Left ventricle myocardium inferior (tissue), 1 donor: ENCODE measurements around the gene NDUFB10. TPM values are rescaled to one million over a fixed set of nuclear protein-coding genes. Genes with fewer than 3 reads are reported as not detected.

Experiments
- DNase-seq: peaks from one replicate; pipeline ENCODE4 v3.0.0-alpha.2; 2020
- H3K27ac ChIP-seq: fragments of 200-600 bp; replicated peaks from 2 replicates; pipeline ENCODE4 v1.8.0; 2021
- H3K27me3 ChIP-seq: fragments of 200-600 bp; 2 replicates; pipeline ENCODE4 v1.8.0; 2021; ENCODE audit warnings: low read depth
- H3K36me3 ChIP-seq: fragments of 200-600 bp; 2 replicates; pipeline ENCODE4 v1.8.0; 2021
- H3K4me1 ChIP-seq: fragments of 200-600 bp; 2 replicates; pipeline ENCODE4 v1.8.0; 2021
- H3K4me3 ChIP-seq: fragments of 200-600 bp; 2 replicates; pipeline ENCODE4 v1.8.0; 2021; ENCODE audit warnings: mild to moderate bottlenecking, moderate library complexity
- H3K9me3 ChIP-seq: fragments of 200-600 bp; replicated peaks from 2 replicates; pipeline ENCODE4 v1.8.0; 2021
- intact Hi-C: fragments of 100-400 bp; cut with micrococcal nuclease; formaldehyde crosslinking; loops from one replicate; pipeline ENCODE4 v1.11.0; 2022
- total RNA-seq: library from RNA; stranded (reverse); fragmentation: NEBNext Ultra II Directional; extraction: Animal tissue kit (Norgen Biotek cat#: 25700); gene quantifications from one replicate; pipeline ENCODE4 v1.2.1, GENCODE V29; 2021
- TF ChIP-seq, protein P1 (sequence below): fragments of 200-600 bp; IDR thresholded peaks from 2 replicates; pipeline ENCODE4 v1.8.0; 2021; ENCODE audit warnings: antibody characterized with exemption, mild to moderate bottlenecking, borderline replicate concordance
- donor health status: DM: no; HTN: yes; CAD: no; lungs with severe emphysema.

NDUFB10 gene
- total RNA-seq, 1 donor from 2014 or later = 601 TPM

DNA sequence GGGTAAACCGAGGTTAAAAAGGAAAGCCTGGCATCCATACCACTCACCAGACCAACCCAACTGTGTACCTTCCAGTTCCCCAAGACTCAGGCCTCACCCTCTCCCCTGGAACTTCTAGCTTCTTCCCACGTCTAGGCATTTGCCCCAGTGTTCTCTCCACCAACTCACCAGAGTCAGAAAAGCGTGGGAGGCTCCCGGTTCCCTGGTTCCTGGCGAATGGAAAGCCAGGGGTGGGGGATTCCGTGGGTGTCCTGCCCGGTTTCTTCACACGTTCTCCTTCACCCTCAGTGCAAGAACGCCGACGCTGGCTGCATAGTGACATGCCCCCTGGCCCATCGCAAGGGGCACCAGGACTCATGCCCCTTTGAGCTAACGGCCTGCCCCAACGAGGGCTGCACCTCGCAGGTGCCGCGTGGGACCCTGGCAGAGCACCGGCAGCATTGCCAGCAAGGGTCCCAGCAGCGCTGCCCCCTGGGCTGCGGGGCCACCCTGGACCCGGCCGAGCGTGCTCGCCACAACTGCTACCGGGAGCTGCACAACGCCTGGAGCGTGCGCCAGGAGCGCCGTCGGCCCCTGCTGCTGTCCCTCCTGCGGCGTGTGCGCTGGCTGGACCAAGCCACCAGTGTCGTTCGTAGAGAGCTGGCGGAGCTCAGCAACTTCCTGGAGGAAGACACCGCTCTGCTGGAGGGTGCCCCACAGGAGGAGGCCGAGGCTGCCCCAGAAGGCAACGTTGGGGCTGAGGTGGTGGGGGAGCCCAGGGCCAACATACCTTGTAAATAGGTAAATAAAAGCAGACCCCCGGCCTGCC lies 9.0 kb downstream of the NDUFB10 start:
- H3K27ac ChIP-seq = no peak overlapping the region
- H3K36me3 ChIP-seq = peaks cover 4% of the 10 kb centered on the region
- H3K9me3 ChIP-seq = no peaks in the 10 kb centered on the region
- H3K4me1 ChIP-seq = peaks cover 56% of the 10 kb centered on the region
- intact Hi-C loops = no loop called here
- H3K27me3 ChIP-seq = no peaks in the 10 kb centered on the region
- H3K4me3 ChIP-seq = no peak overlapping the region
- DNase-seq = peak; percentile 13
- TF ChIP-seq, protein P1, sequence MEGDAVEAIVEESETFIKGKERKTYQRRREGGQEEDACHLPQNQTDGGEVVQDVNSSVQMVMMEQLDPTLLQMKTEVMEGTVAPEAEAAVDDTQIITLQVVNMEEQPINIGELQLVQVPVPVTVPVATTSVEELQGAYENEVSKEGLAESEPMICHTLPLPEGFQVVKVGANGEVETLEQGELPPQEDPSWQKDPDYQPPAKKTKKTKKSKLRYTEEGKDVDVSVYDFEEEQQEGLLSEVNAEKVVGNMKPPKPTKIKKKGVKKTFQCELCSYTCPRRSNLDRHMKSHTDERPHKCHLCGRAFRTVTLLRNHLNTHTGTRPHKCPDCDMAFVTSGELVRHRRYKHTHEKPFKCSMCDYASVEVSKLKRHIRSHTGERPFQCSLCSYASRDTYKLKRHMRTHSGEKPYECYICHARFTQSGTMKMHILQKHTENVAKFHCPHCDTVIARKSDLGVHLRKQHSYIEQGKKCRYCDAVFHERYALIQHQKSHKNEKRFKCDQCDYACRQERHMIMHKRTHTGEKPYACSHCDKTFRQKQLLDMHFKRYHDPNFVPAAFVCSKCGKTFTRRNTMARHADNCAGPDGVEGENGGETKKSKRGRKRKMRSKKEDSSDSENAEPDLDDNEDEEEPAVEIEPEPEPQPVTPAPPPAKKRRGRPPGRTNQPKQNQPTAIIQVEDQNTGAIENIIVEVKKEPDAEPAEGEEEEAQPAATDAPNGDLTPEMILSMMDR = no peak

DNA sequence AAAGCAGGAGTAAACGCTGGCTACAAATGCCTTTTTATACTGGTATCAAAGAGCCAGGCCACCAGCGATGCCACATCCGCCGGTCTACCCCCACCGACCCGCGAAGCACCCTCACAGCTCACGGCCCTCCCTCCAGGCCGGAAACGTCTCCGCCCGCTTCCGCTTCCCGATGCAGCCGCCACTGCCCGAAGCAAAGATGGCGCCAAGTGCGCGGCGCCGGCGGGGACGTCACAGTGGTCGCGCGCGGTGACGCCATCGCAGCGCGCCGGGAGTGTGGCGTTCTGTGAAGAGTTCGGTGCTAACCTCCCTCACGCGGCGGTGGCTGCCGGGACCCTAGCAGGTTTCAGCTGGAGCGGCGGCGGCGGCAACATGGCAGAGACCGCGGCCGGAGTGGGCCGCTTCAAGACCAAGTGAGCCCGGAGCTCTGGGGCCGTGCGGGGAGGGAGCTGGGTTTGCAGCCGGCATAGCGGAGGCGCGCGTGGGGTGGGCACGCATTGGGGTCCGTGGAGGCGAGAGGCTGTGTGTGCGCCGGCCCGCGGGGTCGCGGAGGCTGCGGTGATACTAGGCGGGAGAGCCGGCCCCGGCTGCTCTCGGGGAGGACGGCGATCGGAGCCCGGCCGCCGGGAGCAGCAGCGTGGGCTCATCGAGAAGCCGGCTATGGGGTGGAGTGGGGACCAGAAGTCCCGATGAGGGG lies 12.6 kb downstream of the NDUFB10 start, which contains the start of gene TBL3:
TBL3 (plus strand) TSS at position 258 of the 694 bp plus-strand sequence; CDS start at position 370, 112 bp downstream.
- peak within 1 kb of the TSS; percentile 92 for H3K27ac ChIP-seq
- intact Hi-C loops = no loop called here
- H3K9me3 ChIP-seq = no peaks in the 10 kb centered on the region
- H3K27me3 ChIP-seq = peaks cover 24% of the 10 kb centered on the region
- peaks cover 34% of the 10 kb centered on the region for H3K4me1 ChIP-seq
- TF ChIP-seq, protein P1 = no peak
- peaks cover 32% of the 10 kb centered on the region for H3K36me3 ChIP-seq
- peak; percentile 94 for DNase-seq
- peak within 1 kb of the TSS; percentile 100 for H3K4me3 ChIP-seq

DNA sequence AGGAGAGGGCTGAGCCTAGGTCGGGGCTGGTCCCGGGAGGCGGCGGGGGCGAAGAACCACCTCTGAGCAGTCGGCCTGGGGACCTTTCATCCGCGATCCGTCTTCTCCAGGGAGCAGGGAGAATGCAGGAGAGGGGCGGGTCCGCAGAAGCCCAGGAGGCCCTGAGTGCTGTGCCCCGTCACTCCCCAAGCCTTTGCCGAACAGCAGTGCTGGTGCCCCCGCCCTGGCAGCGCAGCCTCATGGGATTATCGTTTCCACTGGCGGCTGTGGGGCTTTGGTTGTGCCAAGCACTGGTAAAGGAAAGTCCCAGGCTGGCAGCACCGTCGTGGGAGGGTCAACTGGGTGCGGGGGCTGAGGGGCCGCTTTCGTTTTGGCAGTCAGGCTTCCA lies 13.1 kb downstream of the NDUFB10 start:
- peak overlapping the region; percentile 92 for H3K27ac ChIP-seq
- intact Hi-C loops = no loop called here
- TF ChIP-seq, protein P1 = no peak
- no peaks in the 10 kb centered on the region for H3K9me3 ChIP-seq
- peaks cover 29% of the 10 kb centered on the region for H3K27me3 ChIP-seq
- H3K4me1 ChIP-seq = peaks cover 34% of the 10 kb centered on the region
- peaks cover 37% of the 10 kb centered on the region for H3K36me3 ChIP-seq
- peak overlapping the region; percentile 100 for H3K4me3 ChIP-seq
- no peak for DNase-seq

DNA sequence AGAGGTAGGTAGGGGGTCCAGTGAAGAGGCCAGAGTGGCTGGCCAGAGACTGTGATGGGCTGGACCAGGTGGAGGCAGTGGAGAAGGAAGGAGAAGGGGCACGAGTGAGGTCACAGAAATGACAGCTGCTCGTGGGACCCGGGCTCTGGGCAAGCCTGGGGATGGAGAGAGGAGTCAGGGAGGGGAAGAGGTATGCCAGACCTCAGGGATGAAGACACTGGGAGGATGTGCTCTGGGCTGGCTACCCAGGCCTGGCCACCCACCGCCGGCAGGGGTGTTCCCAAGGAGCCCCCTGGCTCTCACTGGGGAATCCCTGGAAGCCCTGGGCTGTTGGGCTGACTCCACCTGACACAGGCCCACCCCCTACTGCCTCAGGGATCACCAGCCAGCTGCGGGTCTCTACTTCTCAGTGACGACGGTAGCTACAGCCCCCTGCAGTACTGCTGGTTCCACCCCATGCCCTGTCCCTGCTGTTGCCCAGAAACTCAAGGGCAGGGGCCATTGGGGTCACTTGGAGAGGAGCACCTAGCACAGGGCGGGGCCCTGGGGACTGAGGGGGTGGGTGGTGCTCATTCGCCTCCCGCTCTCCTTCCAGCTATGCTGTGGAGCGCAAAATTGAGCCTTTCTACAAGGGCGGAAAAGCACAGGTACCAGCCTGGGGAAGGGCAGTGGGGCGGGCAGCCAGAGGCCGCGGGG lies 14.3 kb downstream of the NDUFB10 start:
- no peak for DNase-seq
- Histone ChIP-seq H3K27ac (no peak overlapping the region), H3K4me1 (peaks cover 34% of the 10 kb centered on the region), H3K9me3 (no peaks in the 10 kb centered on the region), H3K4me3 (peak overlapping the region; percentile 100), H3K27me3 (peaks cover 41% of the 10 kb centered on the region), H3K36me3 (peaks cover 48% of the 10 kb centered on the region)
- intact Hi-C loops = no loop called here
- TF ChIP-seq, protein P1 = no peak
